GM21786 (cell line): ENCODE data around the gene NFE2L1.
"Not testable (repeated sequence)": the region's sequence is repeated elsewhere in the genome, so short reads cannot be mapped to it uniquely, and the experiment has no call there.

ENCODE experiments used
- ATAC-seq: cut with Tn5 transposase; IDR thresholded peaks from one replicate; pipeline ENCODE4 v1.9.1; 2021; ENCODE audit not compliant: unreplicated experiment

The NFE2L1 gene, protein sequence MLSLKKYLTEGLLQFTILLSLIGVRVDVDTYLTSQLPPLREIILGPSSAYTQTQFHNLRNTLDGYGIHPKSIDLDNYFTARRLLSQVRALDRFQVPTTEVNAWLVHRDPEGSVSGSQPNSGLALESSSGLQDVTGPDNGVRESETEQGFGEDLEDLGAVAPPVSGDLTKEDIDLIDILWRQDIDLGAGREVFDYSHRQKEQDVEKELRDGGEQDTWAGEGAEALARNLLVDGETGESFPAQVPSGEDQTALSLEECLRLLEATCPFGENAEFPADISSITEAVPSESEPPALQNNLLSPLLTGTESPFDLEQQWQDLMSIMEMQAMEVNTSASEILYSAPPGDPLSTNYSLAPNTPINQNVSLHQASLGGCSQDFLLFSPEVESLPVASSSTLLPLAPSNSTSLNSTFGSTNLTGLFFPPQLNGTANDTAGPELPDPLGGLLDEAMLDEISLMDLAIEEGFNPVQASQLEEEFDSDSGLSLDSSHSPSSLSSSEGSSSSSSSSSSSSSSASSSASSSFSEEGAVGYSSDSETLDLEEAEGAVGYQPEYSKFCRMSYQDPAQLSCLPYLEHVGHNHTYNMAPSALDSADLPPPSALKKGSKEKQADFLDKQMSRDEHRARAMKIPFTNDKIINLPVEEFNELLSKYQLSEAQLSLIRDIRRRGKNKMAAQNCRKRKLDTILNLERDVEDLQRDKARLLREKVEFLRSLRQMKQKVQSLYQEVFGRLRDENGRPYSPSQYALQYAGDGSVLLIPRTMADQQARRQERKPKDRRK

DNA sequence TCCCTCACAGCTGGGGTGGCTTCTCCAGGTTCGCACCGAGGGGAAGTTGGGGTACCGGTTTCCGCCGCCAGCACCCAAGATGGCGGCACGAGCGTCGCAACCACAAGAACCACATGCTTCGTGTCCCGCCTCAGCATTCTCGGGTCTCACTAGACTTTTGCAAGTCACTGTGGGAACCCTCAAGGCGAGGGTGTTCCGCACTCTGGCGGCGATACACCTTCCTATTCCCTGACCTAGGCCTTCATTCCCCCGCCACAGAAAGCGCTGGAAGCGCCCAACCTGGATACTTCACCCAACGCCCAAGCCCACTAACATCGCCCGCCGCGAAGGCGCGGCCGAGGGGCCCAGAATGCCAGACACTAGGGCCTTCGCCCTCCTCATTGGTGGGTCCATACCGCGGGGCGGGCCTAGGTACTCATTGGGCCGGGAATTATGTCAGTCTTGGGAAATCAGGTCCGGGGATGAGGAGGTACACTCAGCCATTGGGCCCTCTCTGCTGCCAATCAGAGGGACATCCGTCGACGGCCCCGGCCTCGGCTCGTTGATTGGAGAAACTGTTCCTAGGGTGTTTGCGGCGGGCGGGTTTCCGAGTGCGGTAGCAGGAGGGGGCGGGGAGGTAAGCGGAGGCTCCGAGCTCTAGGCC is at the start of gene NFE2L1:
NFE2L1 (plus strand) TSS at position 619 of the 643 bp plus-strand sequence. CDS start 2,760 bp downstream, outside the sequence.
- peak; percentile 93 for ATAC-seq

DNA sequence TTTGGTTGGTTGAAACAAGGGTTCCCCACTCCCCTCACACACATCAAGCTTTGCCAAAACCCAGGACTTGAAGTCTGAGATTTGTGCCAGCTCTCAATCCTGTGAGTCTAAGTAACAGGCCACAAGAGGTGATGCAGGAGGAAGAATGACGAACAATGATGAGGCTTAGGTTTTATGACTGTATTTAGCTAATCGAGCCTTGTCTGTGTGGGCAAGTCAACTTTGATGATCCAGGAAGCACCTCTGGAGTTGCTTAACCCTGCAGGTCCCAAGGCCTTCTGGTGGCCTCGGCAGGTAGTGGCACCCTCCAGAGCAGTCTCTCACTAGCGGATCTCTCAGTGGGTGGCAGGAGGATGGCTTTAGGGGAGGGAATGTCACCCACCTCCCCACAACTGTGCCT is 48.6 kb upstream of the NFE2L1 start:
- ATAC-seq, result no peak

DNA sequence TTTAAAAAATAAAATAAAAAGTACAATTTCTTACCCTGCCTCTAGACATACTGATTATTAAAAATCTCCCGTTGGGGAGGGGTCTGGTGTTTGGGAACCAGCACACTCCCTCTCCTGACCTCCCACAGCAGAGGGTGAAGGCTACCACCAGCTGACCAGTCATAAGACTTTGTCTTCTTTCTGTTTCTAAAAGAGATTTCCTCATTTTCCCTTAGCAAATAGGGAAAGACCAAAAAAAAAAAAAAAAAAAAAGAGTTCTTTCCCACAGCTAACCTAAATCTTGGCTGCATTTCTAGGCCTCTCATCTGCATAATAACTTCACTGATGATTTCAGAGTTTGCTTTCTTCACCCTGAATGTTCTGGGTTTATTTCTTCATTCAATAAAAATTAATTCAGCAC is 47.0 kb upstream of the NFE2L1 start:
- ATAC-seq, result no peak

DNA sequence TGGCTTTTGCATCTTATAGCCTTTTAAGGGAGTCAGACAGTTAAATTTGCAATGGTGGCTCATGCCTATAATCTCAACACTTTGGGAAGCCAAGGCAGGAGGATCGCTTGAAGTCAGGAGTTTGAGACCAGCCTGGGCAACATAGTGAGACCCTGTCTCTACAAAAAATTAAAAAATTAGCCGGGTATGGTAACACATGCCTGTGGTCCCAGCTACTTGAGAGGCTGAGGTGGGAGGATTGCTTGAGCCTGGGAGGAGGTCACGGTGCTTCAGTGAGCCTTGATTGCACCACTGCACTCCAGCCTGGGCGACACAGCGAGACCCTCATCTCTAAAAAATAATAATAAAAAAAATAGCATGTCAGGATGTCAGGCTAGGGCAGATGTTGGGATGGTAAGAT is 46.5 kb upstream of the NFE2L1 start:
- ATAC-seq, result not testable (repeated sequence)

DNA sequence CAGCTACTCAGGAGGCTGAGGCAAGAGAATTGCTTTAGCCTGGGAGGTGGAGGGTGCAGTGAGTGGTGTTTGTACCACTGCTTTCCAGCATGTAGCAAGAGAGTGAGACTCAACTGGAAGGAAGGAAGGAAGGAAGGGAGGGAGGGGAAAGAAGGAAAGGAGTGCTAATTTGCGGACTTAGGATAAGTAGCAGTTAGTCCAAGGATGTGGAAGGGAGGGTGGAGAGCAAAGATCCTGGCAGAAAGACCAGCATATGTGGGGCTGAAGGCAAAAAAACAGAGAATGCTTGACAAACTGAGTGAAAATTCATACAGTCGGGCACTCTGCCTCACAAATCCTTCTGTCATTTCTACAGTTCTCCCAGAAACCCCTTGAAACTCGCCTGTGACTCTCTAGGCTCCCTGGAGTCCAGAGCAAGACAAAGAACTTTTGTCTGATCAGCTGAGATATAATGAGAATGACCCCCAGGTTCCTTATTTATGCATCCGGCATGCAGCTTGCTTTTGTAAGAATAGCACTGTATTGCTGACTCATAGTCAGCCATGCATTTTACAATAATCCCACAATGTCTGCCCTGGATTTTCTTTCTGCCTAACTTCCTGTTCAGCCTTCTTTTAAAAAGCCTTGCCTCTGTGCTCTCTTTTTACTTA is 45.8 kb upstream of the NFE2L1 start:
- ATAC-seq, result peak; percentile 58

DNA sequence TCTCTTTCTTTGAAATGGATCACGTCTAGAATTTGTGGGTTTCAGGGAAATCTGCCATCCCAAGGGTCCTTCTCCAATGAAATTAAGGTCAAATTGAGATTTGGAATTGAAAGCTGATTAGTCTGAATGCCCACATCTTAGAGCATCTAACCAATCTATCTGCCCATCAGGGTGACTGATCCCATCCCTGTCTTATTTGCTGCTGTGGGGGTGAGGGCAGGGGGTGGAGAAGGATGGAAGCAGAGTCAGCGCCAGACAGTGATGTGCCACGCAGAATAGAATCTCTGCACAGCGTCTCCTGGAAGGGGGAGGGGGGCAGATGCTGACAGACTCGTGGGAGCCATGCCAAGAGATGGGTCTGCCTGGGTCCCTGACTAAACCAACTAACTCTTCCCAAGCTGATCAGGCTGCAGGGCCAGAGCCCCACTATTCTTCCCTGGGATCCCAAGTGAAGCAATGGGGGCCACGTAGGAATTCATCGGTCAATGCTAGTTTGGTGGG is 45.2 kb upstream of the NFE2L1 start:
- no peak for ATAC-seq

DNA sequence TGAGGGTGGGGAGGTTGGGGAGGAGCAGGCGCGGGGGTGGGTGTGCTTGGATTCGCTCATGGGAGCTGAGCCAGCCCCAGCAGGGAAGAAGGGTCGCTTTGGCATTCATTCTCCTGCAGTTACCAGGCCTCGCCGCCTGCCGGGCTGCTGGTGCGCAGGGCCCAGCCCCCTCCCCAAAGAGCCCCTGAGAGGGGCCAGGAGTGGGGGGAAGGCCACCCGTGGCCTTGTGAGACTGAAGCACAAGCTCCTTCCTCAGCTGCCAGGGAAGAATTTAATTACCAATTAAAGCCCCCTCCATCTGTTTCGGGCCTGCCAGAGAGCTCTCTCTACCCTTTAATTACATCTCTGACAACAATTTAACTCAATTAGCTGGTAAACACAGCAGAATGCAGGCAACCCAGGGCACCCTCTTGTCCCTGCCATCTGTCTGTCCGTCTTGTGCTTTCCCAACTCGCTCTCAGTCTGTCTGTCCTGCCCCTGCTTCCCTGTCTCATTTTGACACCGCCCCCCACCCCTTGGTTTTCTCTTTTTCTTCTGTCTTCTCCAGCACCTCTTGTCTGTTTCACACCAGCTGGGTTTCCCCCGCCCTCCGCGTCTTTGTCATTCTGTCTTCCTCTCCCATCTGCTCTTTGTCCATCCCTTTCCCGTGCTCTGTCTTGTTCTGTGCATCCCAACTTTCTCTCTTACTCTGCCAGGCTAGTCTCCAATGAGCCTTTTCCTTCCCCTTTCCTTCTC is 44.6 kb upstream of the NFE2L1 start:
- ATAC-seq, result no peak

DNA sequence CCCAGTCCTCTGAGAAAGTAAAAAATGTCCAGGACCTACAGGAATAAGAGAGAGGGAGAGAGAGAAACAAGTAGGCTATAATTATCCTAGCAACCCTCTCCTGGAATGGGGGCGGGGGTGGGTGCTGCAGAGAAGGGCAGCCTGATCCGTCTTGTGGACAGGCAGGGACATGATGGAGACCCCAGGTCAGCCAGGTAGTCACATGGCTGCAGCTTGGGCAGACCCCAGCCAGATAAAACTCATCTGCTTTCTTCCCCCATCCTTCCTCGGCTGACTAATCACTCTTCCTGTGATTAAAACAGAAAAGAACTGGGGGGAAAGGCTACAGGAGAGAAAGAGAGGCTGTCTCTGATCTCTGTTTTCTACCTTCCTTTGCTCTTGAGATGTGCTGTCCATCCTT is 43.2 kb upstream of the NFE2L1 start:
- ATAC-seq, result no peak

DNA sequence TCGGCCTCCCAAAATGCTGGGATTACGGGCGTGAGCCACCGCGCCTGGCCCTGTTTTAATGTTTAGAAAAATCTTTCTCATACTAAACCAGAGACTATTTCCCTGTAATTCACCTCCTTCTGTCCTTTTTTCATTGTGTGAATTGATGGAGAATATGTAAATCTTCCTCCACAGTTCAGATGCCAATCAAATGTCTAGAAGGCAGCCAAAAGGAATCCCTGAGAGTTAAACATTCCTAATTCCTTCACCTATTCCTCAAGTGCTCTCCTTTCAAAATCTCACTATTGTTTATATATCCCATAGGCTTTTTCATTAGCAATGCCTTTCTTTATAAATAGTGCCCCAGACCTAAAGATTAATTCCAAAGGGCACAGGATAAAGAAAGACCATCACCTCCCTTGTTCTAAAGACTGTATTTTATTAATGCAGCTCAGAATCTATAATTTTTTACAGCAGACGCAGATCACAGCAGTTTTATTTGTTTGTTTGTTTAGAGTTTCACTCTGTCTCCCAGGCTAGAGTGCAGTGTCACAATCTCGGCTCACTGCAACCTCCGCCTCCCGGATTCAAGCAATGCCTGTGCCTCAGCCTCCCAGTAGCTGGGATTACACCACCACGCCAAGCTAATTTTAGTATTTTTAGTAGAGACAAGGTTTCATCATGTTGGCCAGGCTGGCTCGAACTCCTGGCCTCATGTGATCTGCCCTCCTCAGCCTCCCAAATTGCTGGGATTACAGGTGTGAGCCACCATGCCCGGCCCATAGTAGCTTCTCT is 41.0 kb upstream of the NFE2L1 start:
- no peak for ATAC-seq

DNA sequence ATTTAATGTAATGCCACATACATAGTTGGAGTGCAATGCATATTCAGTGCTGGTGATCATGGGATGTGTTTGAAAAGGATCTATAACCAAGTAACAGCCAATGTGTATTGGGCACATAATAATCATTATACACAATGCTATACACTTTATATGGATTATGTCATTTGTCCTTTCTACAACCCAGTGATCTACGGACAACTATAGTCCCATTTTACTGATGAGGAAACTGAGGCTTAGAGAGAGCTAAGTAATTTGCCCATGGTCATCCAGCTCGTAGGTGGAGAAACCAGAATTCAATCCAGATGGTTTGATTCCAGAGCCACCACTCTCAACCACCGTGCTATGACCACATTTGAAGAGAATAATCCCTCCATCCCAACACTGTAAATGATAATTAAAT is 38.0 kb upstream of the NFE2L1 start:
- ATAC-seq, result no peak

DNA sequence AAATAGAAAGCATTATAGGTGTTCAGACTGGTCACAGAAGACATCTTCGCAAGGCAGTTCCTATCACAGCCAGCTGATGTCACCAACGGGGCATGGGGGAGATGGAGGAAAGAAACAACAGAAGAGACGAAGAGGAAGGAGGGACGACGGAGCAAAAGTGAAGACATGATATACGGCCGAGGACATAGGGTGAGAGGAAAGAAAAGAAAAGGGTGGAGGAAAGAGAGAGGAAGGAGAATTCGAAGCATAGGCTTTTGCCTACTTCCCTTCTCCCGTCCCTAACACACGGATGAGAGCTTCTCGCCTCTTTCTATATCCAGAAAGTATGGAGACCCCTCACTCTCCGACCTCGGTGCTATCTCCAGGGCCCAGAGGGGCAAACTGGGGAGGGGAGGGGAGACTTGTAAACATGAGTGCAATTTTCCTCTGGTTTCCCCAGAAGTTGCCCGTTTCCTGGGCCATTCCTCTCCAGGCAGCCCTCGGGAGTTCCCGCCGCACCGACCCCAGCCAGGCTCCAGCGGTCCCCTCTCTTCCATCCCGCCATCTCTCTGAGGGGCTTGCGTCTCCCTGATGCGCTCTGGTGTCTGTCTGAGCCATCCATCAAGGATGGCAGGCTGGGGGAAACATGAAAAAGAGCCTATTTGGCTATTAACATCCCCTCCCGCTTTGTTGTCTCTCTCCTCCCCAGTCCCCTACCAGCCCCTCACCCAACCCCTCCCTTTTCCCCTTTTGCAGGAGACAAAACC is 36.6 kb upstream of the NFE2L1 start:
- no peak for ATAC-seq

DNA sequence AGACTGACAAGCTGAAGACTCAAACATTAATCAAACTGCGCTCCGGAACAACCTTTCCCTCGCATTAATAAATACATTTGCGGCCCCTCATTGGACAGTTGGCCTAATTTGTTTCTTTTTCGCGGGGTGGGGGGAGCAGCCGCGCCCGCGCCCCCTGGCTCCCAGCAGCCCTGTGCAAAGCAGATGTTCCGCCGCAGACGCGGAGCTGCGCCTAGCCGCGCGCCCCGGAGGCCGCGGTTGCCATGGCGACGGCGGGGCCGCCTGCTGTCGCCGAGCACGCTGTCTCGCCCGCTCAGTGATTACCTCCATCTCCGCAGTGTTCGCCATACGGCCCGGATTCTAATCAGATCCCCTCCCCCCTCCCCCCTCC is 36.0 kb upstream of the NFE2L1 start:
- no peak for ATAC-seq

DNA sequence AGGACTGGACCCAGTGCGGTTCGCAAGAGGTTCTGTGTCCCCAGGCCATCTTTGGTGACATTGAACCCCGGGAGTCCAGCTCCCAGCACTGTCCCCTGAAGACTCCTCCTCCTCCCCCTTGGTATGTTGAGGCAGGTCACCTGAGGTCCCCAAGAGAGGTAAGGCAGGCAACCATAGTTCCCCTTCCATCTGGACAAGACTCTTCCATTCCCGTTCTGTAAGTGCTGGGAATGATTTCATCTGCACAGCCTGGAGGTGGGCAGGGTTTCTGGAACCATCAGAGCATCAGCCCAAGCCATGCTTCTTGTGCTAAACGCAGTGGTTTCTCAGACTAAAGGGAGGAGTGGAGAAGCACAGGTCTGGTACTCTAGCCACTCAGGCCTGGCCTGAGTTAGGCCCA is 35.5 kb upstream of the NFE2L1 start:
- ATAC-seq, result no peak

DNA sequence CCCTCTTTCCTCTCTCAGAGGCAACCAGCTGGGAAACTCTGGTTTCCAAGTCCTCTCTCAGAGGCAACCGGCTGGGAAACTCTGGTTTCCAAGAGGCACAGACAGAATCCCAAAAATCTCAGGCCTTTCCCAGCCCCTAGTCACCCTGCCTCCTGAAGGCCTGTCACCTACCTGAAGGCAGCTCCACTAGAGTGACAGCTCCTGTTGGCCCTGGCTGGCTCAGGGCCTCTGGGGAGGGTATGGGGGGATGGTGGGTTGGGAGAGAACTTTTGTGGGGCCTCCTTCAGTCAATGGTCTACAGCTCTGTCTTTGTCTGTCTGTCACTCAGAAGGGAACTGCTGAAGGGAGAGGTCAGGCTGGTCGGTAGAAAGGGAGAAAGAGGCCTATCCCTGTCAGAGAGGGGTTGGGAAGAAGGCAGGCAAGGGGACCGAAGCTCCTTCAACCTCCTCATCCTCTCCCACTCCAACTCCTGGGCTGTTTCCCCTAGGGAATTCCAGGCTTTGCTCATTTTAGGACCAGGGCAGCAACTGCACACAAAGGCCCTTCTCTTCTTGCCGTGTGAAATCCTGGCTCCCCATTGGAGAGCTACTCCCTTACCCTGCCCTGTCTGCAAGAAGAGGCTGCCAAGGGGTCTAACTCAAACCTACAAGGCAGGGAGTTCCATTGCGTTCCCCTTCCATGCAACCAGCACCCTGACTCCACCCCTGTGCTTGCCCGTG is 34.1 kb upstream of the NFE2L1 start:
- ATAC-seq, result no peak

DNA sequence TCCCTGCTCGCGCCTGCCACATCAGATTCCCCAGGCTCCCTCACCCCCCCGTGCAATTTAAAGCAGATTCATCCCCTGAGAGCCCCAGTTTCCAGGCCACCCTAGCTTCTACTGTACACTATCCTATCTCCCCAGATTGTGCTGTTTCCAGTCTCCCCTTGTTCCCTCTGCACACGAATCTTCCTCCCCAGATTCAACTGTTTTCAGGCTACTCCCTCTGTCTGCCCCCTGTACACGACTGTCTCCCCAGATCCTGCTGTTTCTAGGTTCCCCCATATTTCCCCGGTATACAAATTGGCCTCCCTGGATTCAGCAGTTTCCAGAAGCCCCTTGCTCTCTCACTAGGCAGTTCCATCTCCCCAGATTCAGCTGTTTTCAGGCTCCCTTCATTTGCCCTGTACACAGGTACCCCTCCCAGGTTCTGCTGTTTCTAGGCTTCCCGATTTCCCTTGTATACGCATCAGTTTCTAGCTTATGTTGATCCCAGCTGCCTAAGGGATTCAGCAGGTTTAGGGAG is 33.5 kb upstream of the NFE2L1 start:
- ATAC-seq, result no peak

DNA sequence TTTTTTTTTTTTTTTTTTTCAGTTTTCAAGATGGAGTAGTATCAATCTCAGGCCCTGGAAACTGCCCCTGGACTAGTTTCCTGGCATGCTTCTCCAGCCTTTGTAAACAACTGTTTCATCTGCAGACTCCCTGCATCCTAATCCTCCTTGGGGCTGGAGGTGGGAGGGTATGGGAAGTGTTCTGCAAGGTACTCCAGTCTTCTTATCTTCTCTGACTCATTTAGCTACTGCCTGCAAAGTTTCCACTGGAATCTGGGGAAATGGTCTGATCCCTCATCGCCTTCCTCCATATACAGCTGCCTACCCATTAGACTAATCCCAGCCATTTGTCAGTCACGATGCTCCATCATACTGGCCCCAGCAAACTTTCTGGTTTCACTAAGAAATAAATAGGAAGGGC is 32.0 kb upstream of the NFE2L1 start:
- no peak for ATAC-seq

DNA sequence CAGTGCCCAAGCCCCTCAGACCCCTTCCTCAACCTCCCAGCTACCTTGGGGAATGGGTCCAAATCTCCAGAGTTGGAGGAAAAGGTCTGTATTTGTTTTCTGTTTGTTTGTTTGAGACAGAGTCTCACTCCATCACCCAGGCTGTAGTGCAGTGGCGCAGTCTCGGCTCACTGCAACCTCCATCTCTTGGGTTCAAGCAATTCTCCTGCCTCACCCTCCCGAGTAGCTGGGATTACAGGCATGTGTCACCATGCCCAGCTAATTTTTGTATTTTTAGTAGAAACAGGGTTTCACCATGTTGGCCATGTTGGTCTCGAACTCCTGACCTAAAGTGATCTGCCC is 30.4 kb upstream of the NFE2L1 start:
- ATAC-seq, result not testable (repeated sequence)

DNA sequence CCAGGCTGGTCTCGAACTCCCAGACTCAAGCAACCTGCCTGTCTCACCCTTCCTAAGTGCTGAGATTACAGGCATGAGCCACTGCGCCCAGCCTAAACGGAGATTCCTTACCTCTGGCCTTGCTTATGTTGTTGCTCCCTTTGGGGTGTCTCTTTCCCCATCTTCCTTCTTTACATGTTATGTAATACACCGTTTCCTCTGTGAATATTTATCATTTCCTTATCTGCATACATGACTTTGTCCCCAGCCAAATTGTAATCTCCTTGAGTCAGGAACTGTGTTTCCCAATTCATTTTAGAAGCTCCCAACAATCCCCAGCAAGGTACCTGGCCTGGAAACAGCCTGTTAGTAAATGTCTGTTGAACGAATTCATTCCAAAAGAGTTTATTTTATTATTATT is 26.2 kb upstream of the NFE2L1 start:
- no peak for ATAC-seq
